K562 (cell line): ENCODE measurements around the gene KMT5B. TPM values are rescaled to one million over a fixed set of nuclear protein-coding genes. Genes with fewer than 3 reads are reported as not detected.

Source experiments
- FOS ChIP-seq: IDR thresholded peaks from 3 replicates; pipeline ENCODE4 v1.6.1; 2011; ENCODE audit not compliant: insufficient read length; ENCODE audit errors: extremely low read depth
- HNRNPL ChIP-seq: fragments of 200-400 bp; formaldehyde crosslinking; IDR thresholded peaks from 2 replicates; pipeline ENCODE4 v1.6.1; 2017; ENCODE audit warnings: low read depth, mild to moderate bottlenecking, low read length
- JUN ChIP-seq, 2 experiments: sonication (generic) in 1 of 2; formaldehyde crosslinking in 1 of 2; IDR thresholded peaks; 2 replicates each; pipeline versions ENCODE4 v1.6.1 to v1.8.0; 2012 to 2022; ENCODE audit warnings: borderline replicate concordance in 2 of 2, mild to moderate bottlenecking in 2 of 2, improper control_type of control experiment in 1 of 2, low read depth in 1 of 2, low read length in 1 of 2, missing genetic modification reagents in 1 of 2
- MCM7 ChIP-seq, 2 experiments: fragments of 450-650 bp; IDR thresholded peaks; 2 replicates each; pipeline ENCODE4 v1.6.1; 2016 to 2018
- MEF2D ChIP-seq: conservative IDR thresholded peaks from 2 replicates; pipeline ENCODE4 v1.6.1; 2016; ENCODE audit warnings: low read depth, missing genetic modification characterization, missing compliant biosample characterization
- MTA2 ChIP-seq: fragments of 450-650 bp; IDR thresholded peaks from 2 replicates; pipeline ENCODE4 v1.6.1; 2016; ENCODE audit warnings: low read depth
- NFIC ChIP-seq: fragments of 450-650 bp; IDR thresholded peaks from 2 replicates; pipeline ENCODE4 v1.6.1; 2017; ENCODE audit warnings: mild to moderate bottlenecking, inconsistent platforms
- POLR2AphosphoS5 ChIP-seq: IDR thresholded peaks from 2 replicates; pipeline ENCODE4 v1.6.1; 2011; ENCODE audit warnings: mild to moderate bottlenecking, low read depth, low read length, moderate library complexity; ENCODE audit not compliant: control insufficient read depth, insufficient read depth
- ZC3H4 ChIP-seq: sonication (generic); formaldehyde crosslinking; IDR thresholded peaks from 2 replicates; pipeline ENCODE4 v1.9.0; 2021; ENCODE audit warnings: missing genetic modification reagents, borderline replicate concordance
- ZNF184 ChIP-seq: sonication (generic); formaldehyde crosslinking; IDR thresholded peaks from 2 replicates; pipeline ENCODE4 v1.5.0; 2020; ENCODE audit warnings: missing genetic modification reagents
- ZNF444 ChIP-seq: fragments of 250-450 bp; sonication (Bioruptor Pico); IDR thresholded peaks from 2 replicates; pipeline ENCODE4 v1.4.0; 2020; ENCODE audit warnings: mild to moderate bottlenecking, moderate library complexity
- polyA plus RNA-seq, 8 experiments: library from polyadenylated mRNA; depleted of rRNA in 4 of 8; stranded (reverse) in 5 of 8; unstranded in 3 of 8; fragments of >200 nt; fragmentation: Nextera tagmentation in 2 of 8; fragmentation: Illumina TruSeq in 1 of 8; extraction: Ambion mirVana in 2 of 8; extraction: Trizol in 1 of 8; gene quantifications; 2 replicates each; pipeline versions ENCODE4 v1.2.1 to v1.2.3, GENCODE V29; 2011 to 2014; ENCODE audit warnings: inconsistent platforms in 1 of 8, missing spikeins in 1 of 8
- total RNA-seq, 7 experiments: library from RNA; depleted of rRNA in 6 of 7; stranded (reverse); fragments of >200 nt in 6 of 7; fragmentation: Illumina TruSeq in 2 of 7; extraction: Trizol in 2 of 7; gene quantifications; 2 replicates each; pipeline versions ENCODE4 v1.2.1 to v1.2.3, GENCODE V29; 2011 to 2021; ENCODE audit warnings: low replicate concordance in 1 of 7
- TF ChIP-seq, protein P1 (sequence below): sonication (generic); formaldehyde crosslinking; IDR thresholded peaks from 2 replicates; pipeline ENCODE4 v1.8.0; 2022; ENCODE audit warnings: mild to moderate bottlenecking, missing genetic modification reagents
- TF ChIP-seq, protein P2 (sequence below), 2 experiments: fragments of 450-650 bp; formaldehyde crosslinking in 1 of 2; IDR thresholded peaks; 2 replicates each; pipeline versions ENCODE4 v1.4.0 to v1.6.1; 2014 to 2020; ENCODE audit warnings: mild to moderate bottlenecking in 2 of 2, borderline replicate concordance in 1 of 2, low read depth in 1 of 2
- TF ChIP-seq, protein P3 (sequence below): sonication (generic); formaldehyde crosslinking; IDR thresholded peaks from 2 replicates; pipeline ENCODE4 v1.9.0; 2022; ENCODE audit warnings: mild to moderate bottlenecking, missing genetic modification reagents

Gene KMT5B
- total and polyA plus RNA-seq, 9 of the 15 experiments (the other 6 are each of a cell fraction or from before 2014, with no cell fraction given): 7.3 to 27.3 (median 20.9) TPM

- peak; percentile 34; the same call in 1 of the 2 replicates for TF ChIP-seq JUN (IDR thresholded peaks at IDR 0.05; ENCODE audit: borderline replicate concordance, low read depth, low read length)
- peak; percentile 77; the same call in 1 of the 2 replicates for TF ChIP-seq JUN (CRISPR knock-in tag; IDR thresholded peaks at IDR 0.05; ENCODE audit: borderline replicate concordance)
- no peak for TF ChIP-seq MCM7 (IDR thresholded peaks at IDR 0.05)
- peak; percentile 57 for TF ChIP-seq FOS
- no peak for TF ChIP-seq NFIC
- TF ChIP-seq, protein P1, sequence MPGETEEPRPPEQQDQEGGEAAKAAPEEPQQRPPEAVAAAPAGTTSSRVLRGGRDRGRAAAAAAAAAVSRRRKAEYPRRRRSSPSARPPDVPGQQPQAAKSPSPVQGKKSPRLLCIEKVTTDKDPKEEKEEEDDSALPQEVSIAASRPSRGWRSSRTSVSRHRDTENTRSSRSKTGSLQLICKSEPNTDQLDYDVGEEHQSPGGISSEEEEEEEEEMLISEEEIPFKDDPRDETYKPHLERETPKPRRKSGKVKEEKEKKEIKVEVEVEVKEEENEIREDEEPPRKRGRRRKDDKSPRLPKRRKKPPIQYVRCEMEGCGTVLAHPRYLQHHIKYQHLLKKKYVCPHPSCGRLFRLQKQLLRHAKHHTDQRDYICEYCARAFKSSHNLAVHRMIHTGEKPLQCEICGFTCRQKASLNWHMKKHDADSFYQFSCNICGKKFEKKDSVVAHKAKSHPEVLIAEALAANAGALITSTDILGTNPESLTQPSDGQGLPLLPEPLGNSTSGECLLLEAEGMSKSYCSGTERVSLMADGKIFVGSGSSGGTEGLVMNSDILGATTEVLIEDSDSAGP (CRISPR knock-in tag): no peak
- peak; percentile 38; the same call in 1 of the 2 replicates for TF ChIP-seq HNRNPL
- TF ChIP-seq, protein P2, sequence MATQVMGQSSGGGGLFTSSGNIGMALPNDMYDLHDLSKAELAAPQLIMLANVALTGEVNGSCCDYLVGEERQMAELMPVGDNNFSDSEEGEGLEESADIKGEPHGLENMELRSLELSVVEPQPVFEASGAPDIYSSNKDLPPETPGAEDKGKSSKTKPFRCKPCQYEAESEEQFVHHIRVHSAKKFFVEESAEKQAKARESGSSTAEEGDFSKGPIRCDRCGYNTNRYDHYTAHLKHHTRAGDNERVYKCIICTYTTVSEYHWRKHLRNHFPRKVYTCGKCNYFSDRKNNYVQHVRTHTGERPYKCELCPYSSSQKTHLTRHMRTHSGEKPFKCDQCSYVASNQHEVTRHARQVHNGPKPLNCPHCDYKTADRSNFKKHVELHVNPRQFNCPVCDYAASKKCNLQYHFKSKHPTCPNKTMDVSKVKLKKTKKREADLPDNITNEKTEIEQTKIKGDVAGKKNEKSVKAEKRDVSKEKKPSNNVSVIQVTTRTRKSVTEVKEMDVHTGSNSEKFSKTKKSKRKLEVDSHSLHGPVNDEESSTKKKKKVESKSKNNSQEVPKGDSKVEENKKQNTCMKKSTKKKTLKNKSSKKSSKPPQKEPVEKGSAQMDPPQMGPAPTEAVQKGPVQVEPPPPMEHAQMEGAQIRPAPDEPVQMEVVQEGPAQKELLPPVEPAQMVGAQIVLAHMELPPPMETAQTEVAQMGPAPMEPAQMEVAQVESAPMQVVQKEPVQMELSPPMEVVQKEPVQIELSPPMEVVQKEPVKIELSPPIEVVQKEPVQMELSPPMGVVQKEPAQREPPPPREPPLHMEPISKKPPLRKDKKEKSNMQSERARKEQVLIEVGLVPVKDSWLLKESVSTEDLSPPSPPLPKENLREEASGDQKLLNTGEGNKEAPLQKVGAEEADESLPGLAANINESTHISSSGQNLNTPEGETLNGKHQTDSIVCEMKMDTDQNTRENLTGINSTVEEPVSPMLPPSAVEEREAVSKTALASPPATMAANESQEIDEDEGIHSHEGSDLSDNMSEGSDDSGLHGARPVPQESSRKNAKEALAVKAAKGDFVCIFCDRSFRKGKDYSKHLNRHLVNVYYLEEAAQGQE (IDR thresholded peaks at IDR 0.05; ENCODE audit: borderline replicate concordance): no peak
- TF ChIP-seq, protein P2 (CRISPR knock-in tag; IDR thresholded peaks at IDR 0.05; ENCODE audit: low read depth): 0 out of 2 replicates have a peak, but pooled peaks have one; percentile 60
- TF ChIP-seq, protein P3, sequence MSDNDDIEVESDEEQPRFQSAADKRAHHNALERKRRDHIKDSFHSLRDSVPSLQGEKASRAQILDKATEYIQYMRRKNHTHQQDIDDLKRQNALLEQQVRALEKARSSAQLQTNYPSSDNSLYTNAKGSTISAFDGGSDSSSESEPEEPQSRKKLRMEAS (CRISPR knock-in tag): 0 out of 2 replicates have a peak, but pooled peaks have one; percentile 76
- TF ChIP-seq ZC3H4 (CRISPR knock-in tag): no peak
- TF ChIP-seq POLR2AphosphoS5: 0 out of 2 replicates have a peak, but pooled peaks have one; percentile 34
- TF ChIP-seq ZNF184 (CRISPR knock-in tag): no peak
- no peak for TF ChIP-seq ZNF444
- no peak for TF ChIP-seq MEF2D (tag)
- no peak for TF ChIP-seq MTA2
Observed at GRCh38 chr11:68121067-68121899, 91.8 kb downstream of the KMT5B start, which contains the start of gene CHKA (continued).
